CD4-positive, alpha-beta T cell treated with Interleukin-21 for 1 hour (primary cell): ENCODE results near the gene FGF14.
"Not testable (repeated sequence)": the region's sequence is repeated elsewhere in the genome, so short reads cannot be mapped to it uniquely, and the experiment has no call there.

Source experiments
- DNase-seq: peaks from one replicate; pipeline ENCODE4 v3.0.0-alpha.2; 2020

The FGF14 gene

GRCh38 chr13:102185375-102185984 lies 216.4 kb downstream of the FGF14 start:
- DNase-seq = no peak

GRCh38 chr13:102183509-102184182 lies 218.2 kb downstream of the FGF14 start:
- DNase-seq = no peak

GRCh38 chr13:102182170-102182569 lies 219.7 kb downstream of the FGF14 start:
- DNase-seq = no peak

GRCh38 chr13:102177431-102177830 lies 224.4 kb downstream of the FGF14 start:
- no peak for DNase-seq

DNA sequence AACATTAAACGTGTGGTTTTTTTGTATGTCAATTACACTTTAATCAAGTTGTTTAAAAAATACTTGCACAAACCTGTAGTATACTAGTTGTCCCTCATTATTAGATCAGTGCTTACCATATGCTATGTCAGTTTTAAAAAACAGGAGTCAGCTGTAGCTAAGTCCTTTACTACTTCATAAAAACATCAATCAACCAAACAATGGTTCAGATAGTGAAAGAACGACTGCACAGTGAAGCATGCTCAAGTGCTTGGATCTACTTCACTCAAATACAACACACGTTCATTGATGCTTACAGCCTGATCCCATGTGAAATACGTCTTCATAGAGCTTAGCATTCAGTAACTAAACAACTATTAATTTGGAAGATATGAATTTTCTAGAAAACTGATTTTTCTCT lies 225.0 kb downstream of the FGF14 start:
- no peak for DNase-seq

DNA sequence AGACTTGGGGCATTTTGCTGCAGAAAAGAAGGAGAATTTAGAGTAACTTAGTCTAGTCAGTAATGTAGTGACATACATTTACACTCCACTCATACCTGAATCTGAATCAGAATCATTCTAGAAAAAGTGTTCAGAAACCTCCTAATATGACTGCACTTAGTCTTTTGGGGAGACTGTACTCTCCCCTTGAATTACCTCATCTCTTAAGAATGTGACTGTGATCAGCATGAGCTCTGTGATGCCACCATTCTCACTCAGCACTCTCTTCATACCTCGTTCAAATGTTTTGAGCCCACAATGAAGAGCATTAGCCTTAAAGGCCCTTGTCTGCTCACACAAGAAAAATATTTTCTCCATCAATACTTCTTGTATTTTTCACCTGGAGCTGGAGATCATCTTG lies 229.4 kb downstream of the FGF14 start:
- DNase-seq = no peak

DNA sequence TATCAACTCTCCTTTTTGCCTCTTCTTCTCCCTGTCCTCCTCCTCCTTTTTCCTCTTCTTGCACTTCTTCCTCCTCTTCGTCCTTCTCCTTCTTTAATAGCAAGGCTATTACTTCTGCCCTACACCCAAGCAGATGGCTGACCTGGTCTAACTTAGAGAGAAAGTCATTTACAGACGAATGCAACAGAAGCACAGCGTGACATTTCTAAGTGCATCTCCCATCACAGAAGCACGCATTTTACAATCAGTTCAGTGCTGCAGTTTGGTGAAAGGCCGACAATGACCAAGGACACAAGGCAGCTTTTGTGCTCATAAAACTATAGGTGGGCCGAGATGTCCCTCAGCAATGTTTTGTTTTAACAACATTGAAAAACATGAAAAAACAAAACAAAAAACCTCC lies 231.5 kb downstream of the FGF14 start:
- DNase-seq = no peak

DNA sequence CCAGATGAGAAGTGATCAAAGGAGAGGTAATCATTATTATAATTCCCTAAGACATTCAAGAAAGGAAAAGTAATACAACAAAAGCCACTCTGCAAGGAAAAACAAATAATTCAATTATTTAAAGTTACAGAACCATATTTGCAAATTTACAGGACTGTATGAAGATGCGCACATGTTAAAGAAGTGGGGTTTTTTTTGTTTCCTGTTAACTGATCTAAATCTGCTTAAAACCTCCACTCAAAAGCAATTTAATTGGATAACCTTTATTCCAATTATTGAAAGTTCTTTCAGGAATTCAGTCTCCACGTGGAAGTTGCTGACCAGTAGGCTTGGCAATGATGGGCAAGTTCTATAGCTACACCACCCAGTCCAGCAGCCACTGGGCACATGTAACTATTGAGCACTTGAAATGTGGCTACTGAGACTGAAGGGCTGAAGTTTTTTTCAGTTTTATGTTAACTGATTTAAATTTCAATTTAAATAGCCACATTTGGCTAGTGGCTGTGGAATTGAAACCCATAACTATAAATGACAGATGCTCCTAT lies 232.3 kb downstream of the FGF14 start:
- DNase-seq = no peak

- DNase-seq = no peak
Measured at GRCh38 chr13:102152790-102153189, 249.1 kb downstream of the FGF14 start.

DNA sequence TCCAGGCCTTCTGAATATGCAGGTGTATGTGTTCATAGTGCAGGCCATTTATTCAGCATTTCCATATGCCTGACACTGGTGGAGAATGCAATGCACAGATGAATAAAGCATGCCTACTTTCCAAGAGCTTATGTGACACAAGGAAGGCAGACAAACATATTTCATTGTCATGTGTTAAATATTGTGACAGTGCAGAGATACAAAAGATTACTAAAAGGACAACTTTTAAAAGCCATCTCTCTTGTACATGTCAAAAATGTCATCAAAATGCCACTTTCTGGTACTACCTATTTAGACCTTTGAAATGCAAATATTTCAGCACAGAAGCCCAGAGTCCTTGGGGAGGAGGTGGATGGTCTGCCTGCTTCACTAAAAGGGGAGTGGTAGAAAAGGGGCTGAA lies 254.5 kb downstream of the FGF14 start:
- no peak for DNase-seq

- DNase-seq = no peak
Measured at GRCh38 chr13:102145750-102146149, 256.1 kb downstream of the FGF14 start.

GRCh38 chr13:102142473-102142826 lies 259.4 kb downstream of the FGF14 start:
- no peak for DNase-seq

DNA sequence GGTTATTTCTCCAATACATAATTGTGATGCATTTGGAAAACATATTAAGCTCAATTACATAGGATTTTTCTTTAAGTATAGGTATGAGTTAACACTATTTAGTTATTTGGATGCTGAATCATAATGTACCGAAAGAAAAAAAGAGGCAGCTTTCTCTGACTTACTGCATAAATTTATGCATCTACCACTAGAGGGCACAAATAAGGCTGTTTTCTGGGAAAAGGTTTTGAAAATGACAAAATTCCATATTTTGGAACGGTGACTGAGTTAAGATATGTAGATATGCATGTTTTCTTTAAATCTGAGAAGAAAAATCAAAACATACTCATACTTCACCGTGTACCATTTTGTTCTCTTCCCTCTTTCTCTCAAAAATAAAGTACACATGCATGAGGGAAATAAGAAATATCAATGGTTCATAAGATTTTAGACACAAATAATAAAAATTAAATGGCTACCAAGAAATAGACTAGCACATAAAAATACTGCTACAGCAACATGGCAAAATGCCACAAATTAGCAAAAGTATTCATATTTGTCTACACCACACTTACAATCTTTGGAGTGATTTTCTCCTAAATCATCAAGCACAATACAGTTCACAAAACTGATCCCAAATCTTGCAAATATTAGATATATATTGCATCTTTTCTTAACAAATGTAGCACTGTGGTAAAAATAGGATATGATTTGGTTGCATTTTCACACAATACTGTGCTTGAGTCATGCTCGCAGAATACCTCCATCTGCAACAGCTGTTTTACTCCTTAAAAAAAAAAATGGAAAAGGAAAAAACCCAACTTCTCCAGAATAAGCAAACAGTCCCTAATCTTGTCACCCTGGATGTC lies 260.0 kb downstream of the FGF14 start:
- DNase-seq = no peak

DNA sequence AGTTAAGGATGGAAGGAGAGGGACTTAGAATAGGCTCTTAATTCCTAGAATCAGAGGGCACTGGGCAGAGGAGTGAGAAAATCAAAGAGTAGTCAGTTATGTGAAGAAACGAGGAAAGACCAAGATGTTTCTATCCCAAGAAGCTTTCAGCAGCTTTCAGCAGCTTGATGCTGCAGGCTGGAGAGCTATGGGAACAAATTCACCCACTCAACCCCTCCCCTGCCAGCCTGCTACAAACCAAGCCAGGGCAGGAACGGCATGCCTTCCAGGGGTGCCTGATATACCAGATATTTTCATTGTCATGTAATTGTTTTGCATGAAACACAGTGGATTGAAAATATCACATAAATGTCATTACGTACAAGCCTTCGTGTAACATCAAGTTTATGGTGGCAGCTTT lies 262.2 kb downstream of the FGF14 start:
- DNase-seq = no peak

GRCh38 chr13:102138635-102139190 lies 263.1 kb downstream of the FGF14 start:
- no peak for DNase-seq

- DNase-seq = not testable (repeated sequence)
Measured at GRCh38 chr13:102137904-102138303, 263.9 kb downstream of the FGF14 start.

DNA sequence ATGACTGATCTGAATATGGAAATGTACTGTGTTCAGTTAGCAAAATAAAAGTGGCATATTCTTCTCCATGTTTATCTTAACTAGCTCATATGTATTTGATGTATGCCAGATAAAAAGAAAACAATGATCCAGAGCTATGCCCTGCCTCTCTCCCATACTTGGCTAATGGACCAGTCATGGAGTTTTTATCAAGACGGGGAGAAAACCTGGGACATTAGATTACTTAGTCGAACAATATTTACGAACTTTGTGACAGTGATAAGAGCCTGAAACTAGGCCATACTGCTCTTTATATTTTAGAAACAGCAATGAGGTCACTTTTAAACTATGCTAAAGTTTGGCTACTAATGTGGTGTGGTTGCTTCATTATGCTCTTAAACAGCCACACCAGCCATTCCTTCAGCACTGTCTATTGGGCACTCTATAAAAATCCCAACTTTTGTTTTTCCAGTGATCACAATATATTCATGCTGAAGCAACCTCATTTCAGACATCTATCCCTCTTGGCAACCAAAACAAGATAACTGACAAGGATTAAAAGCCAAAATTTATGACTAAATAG lies 265.0 kb downstream of the FGF14 start:
- DNase-seq = no peak

DNA sequence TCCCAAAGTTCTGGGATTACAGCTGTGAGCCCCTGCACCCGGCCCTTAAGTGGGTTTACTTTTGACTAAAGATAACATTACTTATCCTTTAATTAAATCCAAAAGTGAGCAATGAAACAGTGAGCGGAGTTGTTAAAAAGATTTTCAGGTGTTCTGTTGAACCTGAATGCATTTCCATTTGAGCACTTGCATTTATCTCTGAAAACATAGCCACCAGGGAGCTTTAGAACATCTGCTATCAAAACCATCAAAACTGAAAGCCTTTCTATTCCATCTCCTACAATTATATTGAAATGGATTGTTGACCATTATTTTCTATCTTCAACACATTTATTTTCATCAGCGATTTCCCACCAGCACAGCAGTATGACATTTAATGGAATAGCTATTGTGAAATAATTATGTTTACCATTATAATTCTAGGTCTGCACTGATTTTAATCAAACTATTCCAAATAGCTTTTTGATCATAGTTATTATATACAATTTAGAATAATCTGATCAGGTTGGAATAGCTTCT lies 269.0 kb downstream of the FGF14 start:
- DNase-seq = no peak

- no peak for DNase-seq
Measured at GRCh38 chr13:102131246-102131645, 270.6 kb downstream of the FGF14 start.

DNA sequence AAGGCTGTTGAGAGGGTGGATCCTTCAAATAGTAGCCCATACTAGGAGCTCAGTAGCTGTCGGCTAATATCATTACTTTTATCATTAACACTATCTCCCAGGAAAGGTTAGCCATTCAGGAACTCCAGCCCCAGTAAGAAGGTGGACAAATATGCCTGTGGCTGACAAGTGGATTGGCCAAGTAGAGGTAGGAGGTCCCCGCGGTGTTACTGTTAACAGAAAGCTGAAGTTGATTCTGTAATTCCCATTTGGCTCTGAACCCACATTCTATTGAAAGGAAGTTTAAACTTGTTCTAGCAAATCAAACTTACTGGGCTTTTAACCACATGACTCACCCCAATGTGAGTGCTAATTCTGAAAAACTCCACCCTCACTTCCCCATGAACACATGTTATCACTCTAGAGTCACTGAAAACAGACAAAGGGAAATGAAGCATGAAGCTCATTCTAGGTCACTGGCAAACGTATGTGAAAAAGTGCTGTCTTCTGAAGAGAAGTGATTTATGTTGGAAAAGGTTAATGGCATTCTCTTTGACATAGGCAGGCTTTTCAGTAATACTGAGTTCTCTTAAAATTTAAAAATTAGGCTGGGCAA lies 273.5 kb downstream of the FGF14 start:
- DNase-seq = no peak

GRCh38 chr13:102127153-102127552 lies 274.7 kb downstream of the FGF14 start:
- DNase-seq = no peak

GRCh38 chr13:102122147-102122546 lies 279.7 kb downstream of the FGF14 start:
- no peak for DNase-seq
